GM23338 (cell line): ENCODE data around the gene MAGEH1. TPM values are rescaled to one million over a fixed set of nuclear protein-coding genes. Genes with fewer than 3 reads are reported as not detected.

Experiments
- ATAC-seq: fragments of 200-7000 bp; cut with Tn5 transposase; 3 replicates; pipeline ENCODE4 v1.9.1; 2020
- DNase-seq: peaks from one replicate; pipeline ENCODE4 v3.0.0-alpha.2; 2015; ENCODE audit warnings: low spot score
- H2AFZ ChIP-seq: fragments of 200-600 bp; sonication (generic); 2 replicates; pipeline ENCODE4 v1.8.0; 2016; ENCODE audit warnings: antibody characterized with exemption, mild to moderate bottlenecking, moderate library complexity
- H3F3A ChIP-seq: fragments of 200-600 bp; sonication (generic); replicated peaks from 2 replicates; pipeline ENCODE4 v1.8.0; 2017; ENCODE audit warnings: antibody characterized with exemption, mixed run types, low read depth
- H3K27ac ChIP-seq: fragments of 200-600 bp; sonication (generic); 2 replicates; pipeline ENCODE4 v1.6.1; 2016; ENCODE audit warnings: low read depth
- H3K27me3 ChIP-seq: fragments of 200-600 bp; sonication (generic); 2 replicates; pipeline ENCODE4 v1.8.0; 2016; ENCODE audit warnings: mild to moderate bottlenecking, mixed run types, moderate library complexity; ENCODE audit not compliant: insufficient read depth
- H3K36me3 ChIP-seq: fragments of 200-600 bp; sonication (generic); 2 replicates; pipeline ENCODE4 v1.8.0; 2016; ENCODE audit warnings: mild to moderate bottlenecking; ENCODE audit not compliant: insufficient read depth
- H3K4me1 ChIP-seq: fragments of 200-600 bp; sonication (generic); 2 replicates; pipeline ENCODE4 v1.8.0; 2016; ENCODE audit warnings: mild to moderate bottlenecking, moderate library complexity; ENCODE audit not compliant: insufficient read depth
- H3K4me2 ChIP-seq: fragments of 200-600 bp; sonication (generic); 2 replicates; pipeline ENCODE4 v1.7.1; 2017; ENCODE audit warnings: mixed run types
- H3K4me3 ChIP-seq: fragments of 200-600 bp; sonication (generic); 2 replicates; pipeline ENCODE4 v1.6.1; 2016; ENCODE audit warnings: mixed run types
- H3K79me2 ChIP-seq: fragments of 200-600 bp; sonication (generic); replicated peaks from 2 replicates; pipeline ENCODE4 v1.8.0; 2017; ENCODE audit warnings: mild to moderate bottlenecking; ENCODE audit not compliant: insufficient read depth
- H3K9me2 ChIP-seq: fragments of 200-600 bp; sonication (generic); 2 replicates; pipeline ENCODE4 v1.8.0; 2017; ENCODE audit not compliant: insufficient read depth
- H4K20me1 ChIP-seq: fragments of 200-600 bp; sonication (generic); replicated peaks from 2 replicates; pipeline ENCODE4 v1.8.0; 2017; ENCODE audit warnings: mild to moderate bottlenecking; ENCODE audit not compliant: insufficient read depth
- H3K27ac Mint-ChIP-seq: 2 replicates; pipeline ENCODE4 v1.8.0; 2020; ENCODE audit warnings: inconsistent platforms, mild to moderate bottlenecking, moderate library complexity, mixed read lengths
- H3K27me3 Mint-ChIP-seq: 3 replicates; pipeline ENCODE4 v1.8.0; 2022; ENCODE audit warnings: low read depth, mild to moderate bottlenecking, moderate library complexity, mixed read lengths, inconsistent platforms; ENCODE audit not compliant: insufficient read depth, poor library complexity
- H3K36me3 Mint-ChIP-seq: 3 replicates; pipeline ENCODE4 v1.8.0; 2021; ENCODE audit warnings: low read depth, mild to moderate bottlenecking, inconsistent platforms, moderate library complexity, mixed read lengths
- H3K4me1 Mint-ChIP-seq: 3 replicates; pipeline ENCODE4 v1.8.0; 2020; ENCODE audit warnings: mild to moderate bottlenecking, inconsistent platforms, mixed read lengths
- H3K4me3 Mint-ChIP-seq: 3 replicates; pipeline ENCODE4 v1.8.0; 2021; ENCODE audit warnings: moderate library complexity, mild to moderate bottlenecking, inconsistent platforms, mixed read lengths
- H3K9me3 Mint-ChIP-seq: 3 replicates; pipeline ENCODE4 v1.8.0; 2020; ENCODE audit warnings: moderate library complexity, mild to moderate bottlenecking, inconsistent platforms, mixed read lengths
- EZH2 ChIP-seq: fragments of 200-600 bp; sonication (generic); IDR thresholded peaks from one replicate; pipeline ENCODE4 v1.8.0; 2017; ENCODE audit warnings: antibody characterized with exemption, mild to moderate bottlenecking, low read depth; ENCODE audit not compliant: unreplicated experiment
- JUNB ChIP-seq: IDR thresholded peaks from one replicate; pipeline ENCODE4 v1.6.1; 2016; ENCODE audit warnings: antibody characterized with exemption; ENCODE audit not compliant: unreplicated experiment
- ZNF114 ChIP-seq: fragments of 250-450 bp; sonication (Bioruptor Pico); IDR thresholded peaks from 2 replicates; pipeline ENCODE4 v1.5.0; 2020; ENCODE audit warnings: mild to moderate bottlenecking, moderate library complexity
- ZNF331 ChIP-seq: fragments of 250-450 bp; sonication (Bioruptor Pico); IDR thresholded peaks from 2 replicates; pipeline ENCODE4 v1.5.0; 2020; ENCODE audit warnings: low read depth, mild to moderate bottlenecking, moderate library complexity
- polyA plus RNA-seq: library from polyadenylated mRNA; unstranded; fragments of >200 nt; fragmentation: Nextera tagmentation; extraction: Ambion mirVana; gene quantifications from 2 replicates; pipeline ENCODE4 v1.2.1, GENCODE V29; 2016
- total RNA-seq: library from RNA; depleted of rRNA; stranded (reverse); fragments of >200 nt; shearing (Covaris generic); gene quantifications from 2 replicates; pipeline ENCODE4 v1.2.3, GENCODE V29; 2014
- TF ChIP-seq, protein P1 (sequence below): fragments of 250-450 bp; sonication (Bioruptor Pico); IDR thresholded peaks from 2 replicates; pipeline ENCODE4 v1.5.0; 2020; ENCODE audit warnings: mild to moderate bottlenecking, moderate library complexity
- TF ChIP-seq, protein P2 (sequence below): IDR thresholded peaks from one replicate; pipeline ENCODE4 v1.6.1; 2018; ENCODE audit warnings: antibody characterized with exemption; ENCODE audit not compliant: unreplicated experiment
- TF ChIP-seq, protein P3 (sequence below): IDR thresholded peaks from 2 replicates; pipeline ENCODE4 v1.6.1; 2016; ENCODE audit warnings: antibody characterized with exemption

MAGEH1 gene
- total and polyA plus RNA-seq, 2 experiments from 2014 or later: 14.0 to 15.0 TPM

DNA sequence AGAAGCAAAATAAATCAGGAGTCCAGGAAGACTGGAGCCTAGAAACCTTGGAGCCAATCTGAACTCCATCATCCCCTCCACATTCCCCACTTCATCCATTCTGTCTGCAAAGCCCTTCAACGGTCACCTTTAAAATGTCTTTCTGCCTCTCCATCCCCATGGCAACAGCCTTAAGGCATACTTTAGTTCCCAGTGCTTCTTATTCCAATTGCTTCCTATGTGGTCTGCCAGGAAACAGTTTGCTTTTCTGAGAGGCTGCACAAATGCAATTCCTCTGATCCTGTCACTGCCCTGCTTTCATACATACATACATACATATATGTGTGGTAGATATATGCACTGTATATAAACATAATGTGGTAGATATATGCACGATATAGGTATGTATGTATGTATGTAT, 786 bp upstream of the MAGEH1 start (continued):
- TF ChIP-seq, protein P1, sequence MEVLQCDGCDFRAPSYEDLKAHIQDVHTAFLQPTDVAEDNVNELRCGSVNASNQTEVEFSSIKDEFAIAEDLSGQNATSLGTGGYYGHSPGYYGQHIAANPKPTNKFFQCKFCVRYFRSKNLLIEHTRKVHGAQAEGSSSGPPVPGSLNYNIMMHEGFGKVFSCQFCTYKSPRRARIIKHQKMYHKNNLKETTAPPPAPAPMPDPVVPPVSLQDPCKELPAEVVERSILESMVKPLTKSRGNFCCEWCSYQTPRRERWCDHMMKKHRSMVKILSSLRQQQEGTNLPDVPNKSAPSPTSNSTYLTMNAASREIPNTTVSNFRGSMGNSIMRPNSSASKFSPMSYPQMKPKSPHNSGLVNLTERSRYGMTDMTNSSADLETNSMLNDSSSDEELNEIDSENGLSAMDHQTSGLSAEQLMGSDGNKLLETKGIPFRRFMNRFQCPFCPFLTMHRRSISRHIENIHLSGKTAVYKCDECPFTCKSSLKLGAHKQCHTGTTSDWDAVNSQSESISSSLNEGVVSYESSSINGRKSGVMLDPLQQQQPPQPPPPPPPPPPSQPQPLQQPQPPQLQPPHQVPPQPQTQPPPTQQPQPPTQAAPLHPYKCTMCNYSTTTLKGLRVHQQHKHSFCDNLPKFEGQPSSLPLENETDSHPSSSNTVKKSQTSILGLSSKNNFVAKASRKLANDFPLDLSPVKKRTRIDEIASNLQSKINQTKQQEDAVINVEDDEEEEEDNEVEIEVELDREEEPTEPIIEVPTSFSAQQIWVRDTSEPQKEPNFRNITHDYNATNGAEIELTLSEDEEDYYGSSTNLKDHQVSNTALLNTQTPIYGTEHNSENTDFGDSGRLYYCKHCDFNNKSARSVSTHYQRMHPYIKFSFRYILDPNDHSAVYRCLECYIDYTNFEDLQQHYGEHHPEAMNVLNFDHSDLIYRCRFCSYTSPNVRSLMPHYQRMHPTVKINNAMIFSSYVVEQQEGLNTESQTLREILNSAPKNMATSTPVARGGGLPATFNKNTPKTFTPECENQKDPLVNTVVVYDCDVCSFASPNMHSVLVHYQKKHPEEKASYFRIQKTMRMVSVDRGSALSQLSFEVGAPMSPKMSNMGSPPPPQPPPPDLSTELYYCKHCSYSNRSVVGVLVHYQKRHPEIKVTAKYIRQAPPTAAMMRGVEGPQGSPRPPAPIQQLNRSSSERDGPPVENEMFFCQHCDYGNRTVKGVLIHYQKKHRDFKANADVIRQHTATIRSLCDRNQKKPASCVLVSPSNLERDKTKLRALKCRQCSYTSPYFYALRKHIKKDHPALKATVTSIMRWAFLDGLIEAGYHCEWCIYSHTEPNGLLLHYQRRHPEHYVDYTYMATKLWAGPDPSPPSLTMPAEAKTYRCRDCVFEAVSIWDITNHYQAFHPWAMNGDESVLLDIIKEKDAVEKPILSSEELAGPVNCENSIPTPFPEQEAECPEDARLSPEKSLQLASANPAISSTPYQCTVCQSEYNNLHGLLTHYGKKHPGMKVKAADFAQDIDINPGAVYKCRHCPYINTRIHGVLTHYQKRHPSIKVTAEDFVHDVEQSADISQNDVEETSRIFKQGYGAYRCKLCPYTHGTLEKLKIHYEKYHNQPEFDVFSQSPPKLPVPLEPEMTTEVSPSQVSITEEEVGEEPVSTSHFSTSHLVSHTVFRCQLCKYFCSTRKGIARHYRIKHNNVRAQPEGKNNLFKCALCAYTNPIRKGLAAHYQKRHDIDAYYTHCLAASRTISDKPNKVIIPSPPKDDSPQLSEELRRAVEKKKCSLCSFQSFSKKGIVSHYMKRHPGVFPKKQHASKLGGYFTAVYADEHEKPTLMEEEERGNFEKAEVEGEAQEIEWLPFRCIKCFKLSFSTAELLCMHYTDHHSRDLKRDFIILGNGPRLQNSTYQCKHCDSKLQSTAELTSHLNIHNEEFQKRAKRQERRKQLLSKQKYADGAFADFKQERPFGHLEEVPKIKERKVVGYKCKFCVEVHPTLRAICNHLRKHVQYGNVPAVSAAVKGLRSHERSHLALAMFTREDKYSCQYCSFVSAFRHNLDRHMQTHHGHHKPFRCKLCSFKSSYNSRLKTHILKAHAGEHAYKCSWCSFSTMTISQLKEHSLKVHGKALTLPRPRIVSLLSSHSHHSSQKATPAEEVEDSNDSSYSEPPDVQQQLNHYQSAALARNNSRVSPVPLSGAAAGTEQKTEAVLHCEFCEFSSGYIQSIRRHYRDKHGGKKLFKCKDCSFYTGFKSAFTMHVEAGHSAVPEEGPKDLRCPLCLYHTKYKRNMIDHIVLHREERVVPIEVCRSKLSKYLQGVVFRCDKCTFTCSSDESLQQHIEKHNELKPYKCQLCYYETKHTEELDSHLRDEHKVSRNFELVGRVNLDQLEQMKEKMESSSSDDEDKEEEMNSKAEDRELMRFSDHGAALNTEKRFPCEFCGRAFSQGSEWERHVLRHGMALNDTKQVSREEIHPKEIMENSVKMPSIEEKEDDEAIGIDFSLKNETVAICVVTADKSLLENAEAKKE: no peak
- TF ChIP-seq EZH2 (no peak), JUNB (no peak)

DNA sequence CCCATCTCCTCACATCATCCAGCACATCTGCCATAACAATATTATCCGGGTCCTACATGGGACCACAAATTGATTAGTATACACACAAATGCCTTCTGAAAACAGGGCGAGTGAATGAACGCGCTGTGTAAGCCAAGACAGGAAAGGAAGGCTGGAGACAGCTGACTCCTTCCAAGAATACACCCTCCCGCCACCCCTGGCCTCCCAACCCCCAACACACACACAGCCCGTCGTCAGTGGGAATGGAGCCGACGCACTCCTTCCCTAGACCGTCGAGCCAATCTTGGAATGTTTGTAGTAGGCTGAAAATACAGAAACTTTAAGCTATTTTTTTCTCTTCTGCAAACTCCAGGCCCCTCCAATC, 319 bp upstream of the MAGEH1 start:
- no peaks in the 10 kb centered on the region for H3K9me2 ChIP-seq
- H3K4me2 ChIP-seq: peak overlapping the region; percentile 82
- H3K79me2 ChIP-seq: no peaks in the 10 kb centered on the region; the same call in 1 of the 2 replicates
- peak overlapping the region; percentile 58 for H3K4me3 ChIP-seq
- Mint-ChIP-seq H3K27ac (no peak overlapping the region), H3K4me1 (peaks cover 3% of the 10 kb centered on the region; the same call in 1 of the 3 replicates), H3K4me3 (peak overlapping the region; percentile 91), H3K27me3 (peaks cover 5% of the 10 kb centered on the region), H3K9me3 (no peaks in the 10 kb centered on the region), H3K36me3 (no peaks in the 10 kb centered on the region)
- no peaks in the 10 kb centered on the region for H4K20me1 ChIP-seq
- no peaks in the 10 kb centered on the region for H3F3A ChIP-seq
- DNase-seq (no peak), ATAC-seq (peak; percentile 33)
- H3K36me3 ChIP-seq: no peaks in the 10 kb centered on the region
- H2AFZ ChIP-seq: 0 out of 2 replicates have a peak overlapping the region, but pooled peaks have one; percentile 84
- 0 out of 2 replicates have a peak, but pooled peaks cover 4% of the 10 kb centered on the region for H3K4me1 ChIP-seq
- H3K27me3 ChIP-seq: no peaks in the 10 kb centered on the region
- no peak overlapping the region for H3K27ac ChIP-seq
- TF ChIP-seq ZNF331 (CRISPR knock-in tag) (no peak), ZNF114 (CRISPR knock-in tag) (no peak)
- TF ChIP-seq, protein P2, sequence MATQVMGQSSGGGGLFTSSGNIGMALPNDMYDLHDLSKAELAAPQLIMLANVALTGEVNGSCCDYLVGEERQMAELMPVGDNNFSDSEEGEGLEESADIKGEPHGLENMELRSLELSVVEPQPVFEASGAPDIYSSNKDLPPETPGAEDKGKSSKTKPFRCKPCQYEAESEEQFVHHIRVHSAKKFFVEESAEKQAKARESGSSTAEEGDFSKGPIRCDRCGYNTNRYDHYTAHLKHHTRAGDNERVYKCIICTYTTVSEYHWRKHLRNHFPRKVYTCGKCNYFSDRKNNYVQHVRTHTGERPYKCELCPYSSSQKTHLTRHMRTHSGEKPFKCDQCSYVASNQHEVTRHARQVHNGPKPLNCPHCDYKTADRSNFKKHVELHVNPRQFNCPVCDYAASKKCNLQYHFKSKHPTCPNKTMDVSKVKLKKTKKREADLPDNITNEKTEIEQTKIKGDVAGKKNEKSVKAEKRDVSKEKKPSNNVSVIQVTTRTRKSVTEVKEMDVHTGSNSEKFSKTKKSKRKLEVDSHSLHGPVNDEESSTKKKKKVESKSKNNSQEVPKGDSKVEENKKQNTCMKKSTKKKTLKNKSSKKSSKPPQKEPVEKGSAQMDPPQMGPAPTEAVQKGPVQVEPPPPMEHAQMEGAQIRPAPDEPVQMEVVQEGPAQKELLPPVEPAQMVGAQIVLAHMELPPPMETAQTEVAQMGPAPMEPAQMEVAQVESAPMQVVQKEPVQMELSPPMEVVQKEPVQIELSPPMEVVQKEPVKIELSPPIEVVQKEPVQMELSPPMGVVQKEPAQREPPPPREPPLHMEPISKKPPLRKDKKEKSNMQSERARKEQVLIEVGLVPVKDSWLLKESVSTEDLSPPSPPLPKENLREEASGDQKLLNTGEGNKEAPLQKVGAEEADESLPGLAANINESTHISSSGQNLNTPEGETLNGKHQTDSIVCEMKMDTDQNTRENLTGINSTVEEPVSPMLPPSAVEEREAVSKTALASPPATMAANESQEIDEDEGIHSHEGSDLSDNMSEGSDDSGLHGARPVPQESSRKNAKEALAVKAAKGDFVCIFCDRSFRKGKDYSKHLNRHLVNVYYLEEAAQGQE: no peak
- TF ChIP-seq, protein P3, sequence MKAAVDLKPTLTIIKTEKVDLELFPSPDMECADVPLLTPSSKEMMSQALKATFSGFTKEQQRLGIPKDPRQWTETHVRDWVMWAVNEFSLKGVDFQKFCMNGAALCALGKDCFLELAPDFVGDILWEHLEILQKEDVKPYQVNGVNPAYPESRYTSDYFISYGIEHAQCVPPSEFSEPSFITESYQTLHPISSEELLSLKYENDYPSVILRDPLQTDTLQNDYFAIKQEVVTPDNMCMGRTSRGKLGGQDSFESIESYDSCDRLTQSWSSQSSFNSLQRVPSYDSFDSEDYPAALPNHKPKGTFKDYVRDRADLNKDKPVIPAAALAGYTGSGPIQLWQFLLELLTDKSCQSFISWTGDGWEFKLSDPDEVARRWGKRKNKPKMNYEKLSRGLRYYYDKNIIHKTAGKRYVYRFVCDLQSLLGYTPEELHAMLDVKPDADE: no peak
